ENCODE results near the gene MARCHF6.
A peak's percentile ranks its signal among the peaks of the same experiment; 100 is the strongest.

The MARCHF6 gene

DNA sequence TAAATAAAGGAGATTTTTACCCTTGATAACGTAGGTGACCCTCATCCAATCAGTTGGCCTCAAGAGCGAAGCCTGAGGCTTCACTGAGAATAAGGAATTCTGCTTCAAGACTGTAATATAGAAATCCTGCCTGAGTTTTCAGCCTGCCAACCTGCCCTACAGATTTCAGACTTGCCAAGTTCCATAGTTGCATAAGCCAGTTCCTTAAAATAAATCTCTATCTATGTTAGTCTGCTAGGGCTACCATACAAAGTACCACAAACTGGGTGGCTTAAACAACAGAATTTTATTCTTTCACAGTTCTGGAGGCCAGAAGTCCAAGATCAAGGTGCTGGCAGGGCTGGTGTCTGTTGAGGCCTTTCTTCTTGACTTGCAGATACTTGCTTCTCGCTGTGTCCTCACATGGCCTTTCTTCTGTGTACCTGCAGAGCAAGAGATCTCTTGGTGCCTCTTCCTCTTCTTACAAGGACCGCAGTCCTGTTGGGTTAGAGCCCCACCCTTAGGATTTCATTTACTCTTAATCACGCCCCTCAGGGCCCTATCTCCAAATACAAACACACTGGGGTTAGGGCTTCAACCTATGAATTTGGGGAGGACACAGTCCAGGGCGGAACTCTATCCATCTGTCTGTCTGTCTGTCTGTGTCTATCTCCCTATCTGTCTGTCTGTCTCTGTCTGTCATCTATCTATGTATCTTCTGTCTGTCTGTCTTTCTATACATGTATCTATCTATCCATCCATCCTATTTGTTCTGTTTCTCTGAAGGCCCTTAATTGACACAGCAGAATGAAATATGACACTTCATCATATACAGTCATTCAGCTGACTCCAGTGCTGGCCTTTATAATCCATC is 28.8 kb upstream of the MARCHF6 start:
- no peak for TF ChIP-seq CTCF (IDR thresholded peaks at IDR 0.05; ENCODE audit: low read depth, low read length, missing control alignments)

DNA sequence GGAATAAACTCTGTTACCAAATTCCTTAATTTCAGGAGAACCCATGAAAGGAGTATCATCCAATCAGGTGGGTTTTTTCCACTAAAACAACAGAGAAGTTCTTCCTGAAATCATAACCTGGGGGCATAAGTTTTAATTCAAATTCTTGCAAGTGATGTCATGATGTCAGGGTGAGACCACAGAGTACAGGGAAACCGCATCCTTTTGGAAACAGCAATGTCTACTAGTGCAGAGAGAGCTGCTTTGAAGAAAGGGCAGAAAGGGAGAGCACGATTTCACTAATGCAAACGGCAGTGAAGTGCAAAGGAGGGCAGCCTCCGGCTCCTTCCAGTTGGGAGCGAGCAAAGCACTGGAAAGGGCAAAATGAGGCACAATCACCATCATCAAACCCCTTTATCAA is 25.2 kb upstream of the MARCHF6 start:
- TF ChIP-seq CTCF (IDR thresholded peaks at IDR 0.05; ENCODE audit: low read depth, low read length, missing control alignments): no peak
- H3K4me3 ChIP-seq (ENCODE audit: low read depth, low read length): no peak overlapping the region
- in situ Hi-C loops (cut with HindIII; ENCODE audit: low sequenced_read_pairs): no loop called here
- DNase-seq (ENCODE audit: low read depth): no peak

More for the DNA sequence above, 28.8 kb upstream of the MARCHF6 start:
- in situ Hi-C loops (cut with HindIII; ENCODE audit: low sequenced_read_pairs): no loop called here
- no peak overlapping the region for H3K4me3 ChIP-seq (ENCODE audit: low read depth, low read length)
- DNase-seq (ENCODE audit: low read depth): no peak

DNA sequence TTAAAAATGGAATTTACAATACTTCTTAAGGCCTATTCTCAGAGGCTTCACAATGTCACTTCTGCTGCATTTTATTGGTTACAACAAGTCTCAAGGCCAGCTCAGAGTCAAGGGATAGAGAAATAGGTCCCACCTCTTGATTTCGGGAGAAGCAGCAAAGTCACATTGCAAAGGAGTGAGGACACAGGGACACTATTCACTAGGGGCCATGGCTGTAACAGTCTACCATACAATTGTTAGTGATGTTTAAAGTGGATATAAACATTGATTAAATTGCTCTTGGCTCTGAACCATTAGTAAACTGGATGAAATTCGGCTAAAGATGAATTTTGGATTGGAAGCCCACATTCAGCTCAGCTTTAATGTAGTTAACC is 24.1 kb upstream of the MARCHF6 start:
- in situ Hi-C loops (cut with HindIII; ENCODE audit: low sequenced_read_pairs): no loop called here

GRCh38 chr5:10329820-10330481 is 23.5 kb upstream of the MARCHF6 start:
- in situ Hi-C loops (cut with HindIII; ENCODE audit: low sequenced_read_pairs): no loop called here
- TF ChIP-seq CTCF (IDR thresholded peaks at IDR 0.05; ENCODE audit: low read depth, low read length, missing control alignments): no peak
- no peak for DNase-seq (ENCODE audit: low read depth)
- no peak overlapping the region for H3K4me3 ChIP-seq (ENCODE audit: low read depth, low read length)

More for the DNA sequence above, 24.1 kb upstream of the MARCHF6 start:
- TF ChIP-seq CTCF (IDR thresholded peaks at IDR 0.05; ENCODE audit: low read depth, low read length, missing control alignments): no peak
- DNase-seq (ENCODE audit: low read depth): no peak
- no peak overlapping the region for H3K4me3 ChIP-seq (ENCODE audit: low read depth, low read length)

DNA sequence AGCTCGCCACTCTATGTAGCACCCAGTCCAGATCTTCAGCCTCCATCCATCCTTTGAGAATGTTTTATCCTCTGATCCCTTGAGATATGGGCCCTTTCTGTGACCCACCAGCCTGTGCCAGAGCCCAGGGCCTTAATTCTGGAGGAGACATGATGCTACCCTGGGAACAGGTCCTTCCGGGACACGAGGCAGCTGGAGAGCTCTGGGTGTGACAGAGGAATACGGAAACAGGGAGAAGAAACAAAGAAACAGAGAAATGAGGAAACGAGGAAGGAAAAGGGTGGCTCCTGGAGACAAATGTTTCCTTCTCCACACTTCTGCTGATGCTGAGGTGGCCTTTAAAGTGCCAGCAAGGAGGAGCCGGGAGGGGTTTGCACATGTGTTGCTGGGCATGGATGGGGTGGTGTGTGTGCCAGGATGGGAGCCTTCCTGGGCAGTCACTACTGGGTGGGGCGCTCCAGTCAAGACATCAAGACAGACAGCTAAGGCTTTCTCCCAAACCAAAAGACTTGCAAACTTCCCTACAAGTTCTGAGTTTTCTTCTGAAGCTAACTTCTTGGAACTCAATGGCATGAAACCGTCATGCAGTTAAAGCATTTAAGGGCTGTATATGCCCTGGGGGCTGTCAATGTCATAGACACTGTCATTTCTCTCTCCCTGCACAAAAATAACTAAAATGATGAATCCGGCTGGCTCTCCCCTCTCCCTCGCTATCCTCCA is 22.8 kb upstream of the MARCHF6 start:
- no peak for DNase-seq (ENCODE audit: low read depth)
- no peak for TF ChIP-seq CTCF (IDR thresholded peaks at IDR 0.05; ENCODE audit: low read depth, low read length, missing control alignments)
- H3K4me3 ChIP-seq (ENCODE audit: low read depth, low read length): no peak overlapping the region
- in situ Hi-C loops (cut with HindIII; ENCODE audit: low sequenced_read_pairs): no loop called here

- TF ChIP-seq CTCF (IDR thresholded peaks at IDR 0.05; ENCODE audit: low read depth, low read length, missing control alignments): no peak
Measured at GRCh38 chr5:10331341-10331796, 22.1 kb upstream of the MARCHF6 start.

More at GRCh38 chr5:10331341-10331796, 22.1 kb upstream of the MARCHF6 start:
- DNase-seq (ENCODE audit: low read depth): peak; percentile 76
- in situ Hi-C loops (cut with HindIII; ENCODE audit: low sequenced_read_pairs): no loop called here
- no peak overlapping the region for H3K4me3 ChIP-seq (ENCODE audit: low read depth, low read length)
